Panc1 (cell line): Measurements from ENCODE around the gene RMND1. TPM values are rescaled to one million over a fixed set of nuclear protein-coding genes. Genes with fewer than 3 reads are reported as not detected.

Experiments used
- ATAC-seq: fragments of 200-7000 bp; cut with Tn5 transposase; 2 replicates; pipeline ENCODE4 v1.9.1; 2020; ENCODE audit warnings: mild to moderate bottlenecking, moderate library complexity
- BruUV-seq: library from RNA; stranded (reverse); fragments of 400-500 nt; replicated peaks from 2 replicates; lab custom pipeline; 2021; lab: Mats Ljungman, UMichigan
- CTCF ChIA-PET: fragments of 300-600 bp; sonication (Branson Sonifier 250); formaldehyde crosslinking; loops from one replicate; lab custom pipeline; 2022; ENCODE audit warnings: antibody characterized with exemption; lab: Charles Lee
- POLR2A ChIA-PET: fragments of 300-600 bp; sonication (Branson Sonifier 250); formaldehyde crosslinking; loops from one replicate; lab custom pipeline; 2022; ENCODE audit warnings: antibody characterized with exemption; lab: Charles Lee
- DNase-seq: peaks from one replicate; pipeline ENCODE4 v3.0.0-alpha.2; 2010; ENCODE audit warnings: low read depth, low spot score
- H3K27ac ChIP-seq: 2 replicates; pipeline ENCODE4 v1.5.1; 2011; ENCODE audit warnings: mild to moderate bottlenecking, low read length, inconsistent platforms
- H3K27me3 ChIP-seq: fragments of 200-500 bp; sonication (Bioruptor generic); 2 replicates; pipeline ENCODE4 v1.6.0; 2014; ENCODE audit warnings: low read length, inconsistent platforms; ENCODE audit not compliant: control insufficient read depth, insufficient read depth
- H3K36me3 ChIP-seq: fragments of 200-500 bp; sonication (Bioruptor generic); 2 replicates; pipeline ENCODE4 v1.5.1; 2014; ENCODE audit warnings: inconsistent platforms, mild to moderate bottlenecking, low read length, moderate library complexity; ENCODE audit not compliant: control insufficient read depth, insufficient read depth
- H3K4me1 ChIP-seq: 2 replicates; pipeline ENCODE4 v1.5.1; 2011; ENCODE audit warnings: inconsistent platforms, mild to moderate bottlenecking, low read length, moderate library complexity; ENCODE audit not compliant: control insufficient read depth, insufficient read depth
- H3K4me3 ChIP-seq, 2 experiments: 2 replicates each; pipeline ENCODE4 v1.5.1; 2011 to 2012; ENCODE audit warnings: low read depth in 2 of 2, low read length in 2 of 2, mild to moderate bottlenecking in 2 of 2, inconsistent platforms in 1 of 2, moderate library complexity in 1 of 2
- H3K9me3 ChIP-seq: fragments of 200-500 bp; sonication (Bioruptor generic); 2 replicates; pipeline ENCODE4 v1.5.1; 2014; ENCODE audit warnings: low read depth, mild to moderate bottlenecking, inconsistent platforms, low read length, moderate library complexity; ENCODE audit not compliant: control insufficient read depth, insufficient read depth
- CTCF ChIP-seq: fragments of 450-650 bp; IDR thresholded peaks from 2 replicates; pipeline ENCODE4 v1.5.1; 2017; ENCODE audit warnings: mild to moderate bottlenecking
- POLR2AphosphoS5 ChIP-seq: IDR thresholded peaks from 2 replicates; pipeline ENCODE4 v1.6.1; 2012; ENCODE audit warnings: mild to moderate bottlenecking, low read depth, low read length, moderate library complexity
- SIN3A ChIP-seq: IDR thresholded peaks from 2 replicates; pipeline ENCODE4 v1.6.1; 2012; ENCODE audit warnings: low read depth, mild to moderate bottlenecking, low read length, moderate library complexity, borderline replicate concordance; ENCODE audit not compliant: insufficient read depth
- TCF7L2 ChIP-seq: IDR thresholded peaks from 2 replicates; pipeline ENCODE4 v1.6.1; 2011; ENCODE audit warnings: mild to moderate bottlenecking, low read depth, low read length, inconsistent platforms
- in situ Hi-C: cut with HindIII; loops from 2 replicates; pipeline ENCODE4 v1.10.0; 2016; ENCODE audit warnings: low sequenced_read_pairs, low pct_unique_long_range_greater_than_20kb
- intact Hi-C: fragments of 100-400 bp; cut with micrococcal nuclease; formaldehyde crosslinking; loops from one replicate; pipeline ENCODE4 v1.10.0; 2022; ENCODE audit not compliant: unreplicated experiment
- total RNA-seq: library from RNA; stranded (reverse); gene quantifications from one replicate; pipeline ENCODE4 v1.2.1, GENCODE V29; 2021; ENCODE audit not compliant: unreplicated experiment
- TF ChIP-seq, protein P1 (sequence below), 2 experiments: IDR thresholded peaks; 2 replicates each; pipeline ENCODE4 v1.6.1; 2011 to 2012; ENCODE audit warnings: low read depth in 2 of 2, control low read depth in 1 of 2, low read length in 1 of 2, mild to moderate bottlenecking in 1 of 2, moderate library complexity in 1 of 2; ENCODE audit not compliant: insufficient read depth in 1 of 2

The RMND1 gene
- total RNA-seq, 1 experiment from 2014 or later: 16.1 TPM

GRCh38 chr6:151413372-151414145 is 38.4 kb downstream of the RMND1 start:
- H3K9me3 ChIP-seq: no peaks in the 10 kb centered on the region
- H3K27me3 ChIP-seq: no peaks in the 10 kb centered on the region
- H3K4me1 ChIP-seq: no peaks in the 10 kb centered on the region
- no TSS peak for BruUV-seq
- TF ChIP-seq, protein P1, sequence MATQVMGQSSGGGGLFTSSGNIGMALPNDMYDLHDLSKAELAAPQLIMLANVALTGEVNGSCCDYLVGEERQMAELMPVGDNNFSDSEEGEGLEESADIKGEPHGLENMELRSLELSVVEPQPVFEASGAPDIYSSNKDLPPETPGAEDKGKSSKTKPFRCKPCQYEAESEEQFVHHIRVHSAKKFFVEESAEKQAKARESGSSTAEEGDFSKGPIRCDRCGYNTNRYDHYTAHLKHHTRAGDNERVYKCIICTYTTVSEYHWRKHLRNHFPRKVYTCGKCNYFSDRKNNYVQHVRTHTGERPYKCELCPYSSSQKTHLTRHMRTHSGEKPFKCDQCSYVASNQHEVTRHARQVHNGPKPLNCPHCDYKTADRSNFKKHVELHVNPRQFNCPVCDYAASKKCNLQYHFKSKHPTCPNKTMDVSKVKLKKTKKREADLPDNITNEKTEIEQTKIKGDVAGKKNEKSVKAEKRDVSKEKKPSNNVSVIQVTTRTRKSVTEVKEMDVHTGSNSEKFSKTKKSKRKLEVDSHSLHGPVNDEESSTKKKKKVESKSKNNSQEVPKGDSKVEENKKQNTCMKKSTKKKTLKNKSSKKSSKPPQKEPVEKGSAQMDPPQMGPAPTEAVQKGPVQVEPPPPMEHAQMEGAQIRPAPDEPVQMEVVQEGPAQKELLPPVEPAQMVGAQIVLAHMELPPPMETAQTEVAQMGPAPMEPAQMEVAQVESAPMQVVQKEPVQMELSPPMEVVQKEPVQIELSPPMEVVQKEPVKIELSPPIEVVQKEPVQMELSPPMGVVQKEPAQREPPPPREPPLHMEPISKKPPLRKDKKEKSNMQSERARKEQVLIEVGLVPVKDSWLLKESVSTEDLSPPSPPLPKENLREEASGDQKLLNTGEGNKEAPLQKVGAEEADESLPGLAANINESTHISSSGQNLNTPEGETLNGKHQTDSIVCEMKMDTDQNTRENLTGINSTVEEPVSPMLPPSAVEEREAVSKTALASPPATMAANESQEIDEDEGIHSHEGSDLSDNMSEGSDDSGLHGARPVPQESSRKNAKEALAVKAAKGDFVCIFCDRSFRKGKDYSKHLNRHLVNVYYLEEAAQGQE (IDR thresholded peaks at IDR 0.05; ENCODE audit: insufficient read depth in 1 of 2, low read depth in 2 of 2, low read length in 1 of 2): no peak
- TF ChIP-seq SIN3A: no peak
- no peak for TF ChIP-seq TCF7L2
- TF ChIP-seq CTCF: no peak
- TF ChIP-seq POLR2AphosphoS5: no peak
- ATAC-seq (no peak), DNase-seq (no peak)
- in situ Hi-C loops: no loop called here
- intact Hi-C loops: no loop called here
- CTCF ChIA-PET: no interaction called here
- H3K36me3 ChIP-seq: peaks cover 15% of the 10 kb centered on the region; the same call in 1 of the 2 replicates
- H3K27ac ChIP-seq: no peak overlapping the region
- no peak overlapping the region for H3K4me3 ChIP-seq
- POLR2A ChIA-PET: no interaction called here

DNA sequence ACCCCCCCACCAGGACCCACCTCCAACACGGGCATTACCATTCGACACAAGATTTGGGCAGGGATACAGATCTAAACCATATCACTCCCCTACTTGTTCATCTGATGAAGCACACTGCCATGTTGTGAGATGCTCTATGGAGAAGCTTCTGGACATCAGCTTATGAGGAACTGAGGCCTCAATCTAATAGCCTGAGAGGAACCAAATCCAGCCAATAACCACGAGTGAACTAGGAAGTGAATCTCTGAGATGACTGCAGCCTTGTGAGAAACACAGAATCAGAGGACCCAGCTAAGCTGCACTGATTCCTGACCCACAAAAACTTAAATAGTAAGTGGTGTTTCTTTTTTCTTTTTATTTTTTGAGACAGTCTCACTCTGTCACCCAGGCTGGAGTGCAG is 39.0 kb downstream of the RMND1 start:
- no peaks in the 10 kb centered on the region for H3K27me3 ChIP-seq
- ChIA-PET POLR2A (no interaction called here), CTCF (no interaction called here)
- H3K9me3 ChIP-seq: no peaks in the 10 kb centered on the region
- intact Hi-C loops: no loop called here
- in situ Hi-C loops: no loop called here
- DNase-seq (no peak), ATAC-seq (no peak)
- BruUV-seq: no TSS peak
- no peak overlapping the region for H3K27ac ChIP-seq
- H3K36me3 ChIP-seq: peaks cover 15% of the 10 kb centered on the region; the same call in 1 of the 2 replicates
- H3K4me1 ChIP-seq: no peaks in the 10 kb centered on the region
- no peak for TF ChIP-seq CTCF
- TF ChIP-seq, protein P1 (IDR thresholded peaks at IDR 0.05; ENCODE audit: insufficient read depth in 1 of 2, low read depth in 2 of 2, low read length in 1 of 2): no peak
- no peak for TF ChIP-seq SIN3A
- TF ChIP-seq TCF7L2: no peak
- TF ChIP-seq POLR2AphosphoS5: no peak
- H3K4me3 ChIP-seq: no peak overlapping the region
